Neural progenitor cell (in vitro differentiated cells): ENCODE data around the gene VWA7. TPM values are rescaled to one million over a fixed set of nuclear protein-coding genes. Genes with fewer than 3 reads are reported as not detected.

Experiments
- DNase-seq: peaks from one replicate; pipeline ENCODE4 v3.0.0-alpha.2; 2016; ENCODE audit warnings: low spot score
- H2AFZ ChIP-seq: fragments of 200-600 bp; sonication (generic); replicated peaks from 2 replicates; pipeline ENCODE4 v1.6.1; 2016; ENCODE audit warnings: antibody characterized with exemption
- H3F3A ChIP-seq: fragments of 200-600 bp; sonication (generic); 2 replicates; pipeline ENCODE4 v1.6.1; 2016; ENCODE audit warnings: antibody characterized with exemption, low read depth
- H3K27ac ChIP-seq: fragments of 200-600 bp; sonication (generic); 2 replicates; pipeline ENCODE4 v1.5.1; 2016; ENCODE audit warnings: mild to moderate bottlenecking
- H3K27me3 ChIP-seq: fragments of 200-600 bp; sonication (generic); 2 replicates; pipeline ENCODE4 v1.6.1; 2016; ENCODE audit warnings: mild to moderate bottlenecking, moderate library complexity
- H3K36me3 ChIP-seq: fragments of 200-600 bp; sonication (generic); 2 replicates; pipeline ENCODE4 v1.5.1; 2016
- H3K4me1 ChIP-seq: fragments of 200-600 bp; sonication (generic); 2 replicates; pipeline ENCODE4 v1.6.1; 2016; ENCODE audit warnings: mixed run types
- H3K4me2 ChIP-seq: fragments of 200-600 bp; sonication (generic); 2 replicates; pipeline ENCODE4 v1.6.1; 2016
- H3K4me3 ChIP-seq: fragments of 200-600 bp; sonication (generic); 2 replicates; pipeline ENCODE4 v1.5.1; 2016
- H3K79me2 ChIP-seq: fragments of 200-600 bp; sonication (generic); 2 replicates; pipeline ENCODE4 v1.6.1; 2016; ENCODE audit warnings: low read depth
- H3K9ac ChIP-seq: fragments of 200-600 bp; sonication (generic); 2 replicates; pipeline ENCODE4 v1.6.1; 2016
- H3K9me3 ChIP-seq: fragments of 200-600 bp; sonication (generic); 2 replicates; pipeline ENCODE4 v1.5.1; 2016; ENCODE audit warnings: low read depth
- H4K20me1 ChIP-seq: fragments of 200-600 bp; sonication (generic); 2 replicates; pipeline ENCODE4 v1.6.1; 2016; ENCODE audit warnings: low read depth
- H3K27ac Mint-ChIP-seq: 3 replicates; pipeline ENCODE4 v1.8.0; 2021; ENCODE audit warnings: mixed read lengths
- H3K27me3 Mint-ChIP-seq: 2 replicates; pipeline ENCODE4 v1.8.0; 2022; ENCODE audit warnings: low read depth, mild to moderate bottlenecking, inconsistent platforms, moderate library complexity, mixed read lengths; ENCODE audit not compliant: insufficient read depth
- H3K36me3 Mint-ChIP-seq: 3 replicates; pipeline ENCODE4 v1.8.0; 2021; ENCODE audit warnings: mixed read lengths
- H3K4me1 Mint-ChIP-seq: 3 replicates; pipeline ENCODE4 v1.8.0; 2021; ENCODE audit warnings: mixed read lengths
- H3K4me3 Mint-ChIP-seq: 3 replicates; pipeline ENCODE4 v1.8.0; 2021; ENCODE audit warnings: mild to moderate bottlenecking, moderate library complexity, mixed read lengths
- H3K9me3 Mint-ChIP-seq: 3 replicates; pipeline ENCODE4 v1.8.0; 2020; ENCODE audit warnings: mixed read lengths
- CTCF ChIP-seq: fragments of 200-600 bp; sonication (generic); IDR thresholded peaks from 2 replicates; pipeline ENCODE4 v1.5.1; 2017; ENCODE audit warnings: antibody characterized with exemption, mild to moderate bottlenecking
- EZH2 ChIP-seq: fragments of 200-600 bp; sonication (generic); IDR thresholded peaks from 2 replicates; pipeline ENCODE4 v1.6.1; 2017; ENCODE audit warnings: antibody characterized with exemption, mild to moderate bottlenecking, moderate library complexity
- EZH2phosphoT487 ChIP-seq: fragments of 200-600 bp; sonication (generic); IDR thresholded peaks from 2 replicates; pipeline ENCODE4 v1.6.1; 2017; ENCODE audit warnings: antibody characterized with exemption
- total RNA-seq: library from RNA; depleted of rRNA; stranded (reverse); fragments of >200 nt; gene quantifications from 2 replicates; pipeline ENCODE4 v1.2.3, GENCODE V29; 2015; ENCODE audit warnings: low replicate concordance

Gene VWA7
- total RNA-seq, 1 donor from 2014 or later = 0.34 TPM

GRCh38 chr6:31785475-31785874 is 8.3 kb upstream of the VWA7 start:
- H3K36me3 Mint-ChIP-seq = peaks cover 18% of the 10 kb centered on the region
- no peak overlapping the region for H2AFZ ChIP-seq

GRCh38 chr6:31784098-31784925 is 7.2 kb upstream of the VWA7 start:
- Histone ChIP-seq H3K9ac (no peak overlapping the region), H3F3A (peaks cover 4% of the 10 kb centered on the region), H3K9me3 (no peaks in the 10 kb centered on the region), H3K27ac (no peak overlapping the region), H3K4me3 (no peak overlapping the region), H3K27me3 (no peaks in the 10 kb centered on the region), H3K4me2 (no peak overlapping the region), H3K4me1 (no peaks in the 10 kb centered on the region), H2AFZ (no peak overlapping the region), H3K36me3 (no peaks in the 10 kb centered on the region), H3K79me2 (no peaks in the 10 kb centered on the region), H4K20me1 (no peaks in the 10 kb centered on the region)
- Mint-ChIP-seq H3K27ac (no peak overlapping the region), H3K36me3 (peaks cover 20% of the 10 kb centered on the region), H3K9me3 (no peaks in the 10 kb centered on the region), H3K4me3 (no peak overlapping the region), H3K4me1 (no peaks in the 10 kb centered on the region), H3K27me3 (peaks cover 2% of the 10 kb centered on the region)
- DNase-seq = no peak
- TF ChIP-seq CTCF (no peak), EZH2 (no peak), EZH2phosphoT487 (no peak)

More at GRCh38 chr6:31785475-31785874, 8.3 kb upstream of the VWA7 start:
- Mint-ChIP-seq H3K4me1 (no peaks in the 10 kb centered on the region), H3K27me3 (peaks cover 2% of the 10 kb centered on the region), H3K4me3 (no peak overlapping the region), H3K9me3 (no peaks in the 10 kb centered on the region), H3K27ac (no peak overlapping the region)
- H3K9me3 ChIP-seq = no peaks in the 10 kb centered on the region
- peaks cover 4% of the 10 kb centered on the region for H3K36me3 ChIP-seq
- TF ChIP-seq EZH2phosphoT487 (no peak), EZH2 (no peak), CTCF (no peak)
- no peaks in the 10 kb centered on the region for H3K27me3 ChIP-seq
- H3K79me2 ChIP-seq = no peaks in the 10 kb centered on the region
- no peak overlapping the region for H3K4me2 ChIP-seq
- H4K20me1 ChIP-seq = no peaks in the 10 kb centered on the region
- peaks cover 6% of the 10 kb centered on the region for H3F3A ChIP-seq
- H3K4me1 ChIP-seq = no peaks in the 10 kb centered on the region
- no peak overlapping the region for H3K4me3 ChIP-seq
- no peak overlapping the region for H3K9ac ChIP-seq
- H3K27ac ChIP-seq = no peak overlapping the region
- no peak for DNase-seq

- H3K36me3 ChIP-seq = no peaks in the 10 kb centered on the region
Observed at GRCh38 chr6:31782126-31782855, 5.2 kb upstream of the VWA7 start.

More at GRCh38 chr6:31782126-31782855, 5.2 kb upstream of the VWA7 start:
- no peak overlapping the region for H3K4me2 ChIP-seq
- no peaks in the 10 kb centered on the region for H3K9me3 ChIP-seq
- no peak overlapping the region for H3K4me3 ChIP-seq
- no peaks in the 10 kb centered on the region for H3K4me1 ChIP-seq
- no peaks in the 10 kb centered on the region for H4K20me1 ChIP-seq
- Mint-ChIP-seq H3K36me3 (peaks cover 18% of the 10 kb centered on the region), H3K27ac (no peak overlapping the region), H3K9me3 (no peaks in the 10 kb centered on the region), H3K27me3 (peaks cover 2% of the 10 kb centered on the region), H3K4me1 (no peaks in the 10 kb centered on the region), H3K4me3 (no peak overlapping the region)
- no peak for DNase-seq
- H3K9ac ChIP-seq = no peak overlapping the region
- no peaks in the 10 kb centered on the region for H3F3A ChIP-seq
- TF ChIP-seq EZH2 (no peak), CTCF (no peak), EZH2phosphoT487 (no peak)
- no peaks in the 10 kb centered on the region for H3K27me3 ChIP-seq
- H2AFZ ChIP-seq = no peak overlapping the region
- H3K79me2 ChIP-seq = no peaks in the 10 kb centered on the region
- H3K27ac ChIP-seq = no peak overlapping the region
